Esophagus muscularis mucosa (tissue), 4 donors: ENCODE data around the gene PLEKHA7. TPM values are rescaled to one million over a fixed set of nuclear protein-coding genes. Genes with fewer than 3 reads are reported as not detected.

Experiments
- DNase-seq: peaks from one replicate; pipeline ENCODE4 v3.0.0-alpha.2; 2017; ENCODE audit errors: extremely low spot score
- H3K27ac ChIP-seq, 4 donors: fragments of 200-600 bp; sonication (generic); replicated peaks in 1 of 4; 1 replicate in 3 of 4; 2 replicates in 1 of 4; pipeline ENCODE4 v1.5.1; 2016 to 2019; ENCODE audit warnings: mild to moderate bottlenecking in 1 of 4
- H3K27me3 ChIP-seq, 4 donors: fragments of 200-600 bp; sonication (generic); one replicate each; pipeline versions ENCODE4 v1.5.1 to v1.6.0; 2016 to 2019
- H3K36me3 ChIP-seq, 4 donors: fragments of 200-600 bp; sonication (generic); one replicate each; pipeline ENCODE4 v1.5.1; 2016 to 2019
- H3K4me1 ChIP-seq, 4 donors: fragments of 200-600 bp; sonication (generic); one replicate each; pipeline ENCODE4 v1.5.1; 2016 to 2019
- H3K4me3 ChIP-seq, 4 donors: fragments of 200-600 bp; sonication (generic); 1 replicate in 2 of 4; 2 replicates in 2 of 4; pipeline ENCODE4 v1.5.1; 2016 to 2019; ENCODE audit warnings: mild to moderate bottlenecking in 4 of 4, moderate library complexity in 1 of 4
- H3K9me3 ChIP-seq, 4 donors: fragments of 200-600 bp; sonication (generic); 1 replicate in 3 of 4; 2 replicates in 1 of 4; pipeline ENCODE4 v1.5.1; 2016 to 2019
- EP300 ChIP-seq: sonication (generic); formaldehyde crosslinking; IDR thresholded peaks from one replicate; pipeline ENCODE4 v1.6.1; 2017; ENCODE audit warnings: antibody characterized with exemption
- POLR2A ChIP-seq: fragments of 450-650 bp; IDR thresholded peaks from one replicate; pipeline ENCODE4 v1.6.1; 2017; ENCODE audit warnings: antibody characterized with exemption, moderate library complexity, mild to moderate bottlenecking, low read depth
- POLR2AphosphoS5 ChIP-seq, 2 donors: sonication (generic); formaldehyde crosslinking; IDR thresholded peaks; one replicate each; pipeline ENCODE4 v1.6.1; 2017; ENCODE audit warnings: antibody characterized with exemption in 2 of 2
- WGBS: methylation state at CpG from one replicate; pipeline ENCODE4 v1.1.5; 2018; 5-methylcytosine and 5-hydroxymethylcytosine counted together
- intact Hi-C: fragments of 100-400 bp; cut with DNase I; formaldehyde crosslinking; loops from one replicate; pipeline ENCODE4 v1.15.1; 2023
- total RNA-seq, 4 donors: library from RNA; depleted of rRNA; stranded (reverse); fragments of >200 nt; gene quantifications; one replicate each; pipeline versions ENCODE4 v1.1.0 to v1.2.1, GENCODE V29; 2016
- TF ChIP-seq, protein P1 (sequence below), 3 experiments: fragments of 200-600 bp in 2 of 3; fragments of 450-650 bp in 1 of 3; sonication (generic) in 2 of 3; IDR thresholded peaks; one replicate each; pipeline ENCODE4 v1.5.1; 2017 to 2019; ENCODE audit warnings: antibody characterized with exemption in 3 of 3, mild to moderate bottlenecking in 2 of 3, moderate library complexity in 1 of 3

The PLEKHA7 gene
- total RNA-seq, 4 donors from 2014 or later = 5.8 to 9.1 (median 7.7) TPM

- 53% methylated on average over 5 of the region's 7 CpGs for WGBS
- Histone ChIP-seq H3K27ac (no peak overlapping the region), H3K4me3 (no peak overlapping the region), H3K27me3 (no peaks in the 10 kb centered on the region), H3K4me1 (peaks cover 33 to 45% (median 36%) of the 10 kb centered on the region in 4 donors), H3K36me3 (peaks cover 0 to 24% (median 2%) of the 10 kb centered on the region in 4 donors), H3K9me3 (no peaks in the 10 kb centered on the region)
- intact Hi-C loops = no loop called here
- no peak for DNase-seq
- no peak for TF ChIP-seq EP300
- no peak for TF ChIP-seq POLR2A
- TF ChIP-seq, protein P1, sequence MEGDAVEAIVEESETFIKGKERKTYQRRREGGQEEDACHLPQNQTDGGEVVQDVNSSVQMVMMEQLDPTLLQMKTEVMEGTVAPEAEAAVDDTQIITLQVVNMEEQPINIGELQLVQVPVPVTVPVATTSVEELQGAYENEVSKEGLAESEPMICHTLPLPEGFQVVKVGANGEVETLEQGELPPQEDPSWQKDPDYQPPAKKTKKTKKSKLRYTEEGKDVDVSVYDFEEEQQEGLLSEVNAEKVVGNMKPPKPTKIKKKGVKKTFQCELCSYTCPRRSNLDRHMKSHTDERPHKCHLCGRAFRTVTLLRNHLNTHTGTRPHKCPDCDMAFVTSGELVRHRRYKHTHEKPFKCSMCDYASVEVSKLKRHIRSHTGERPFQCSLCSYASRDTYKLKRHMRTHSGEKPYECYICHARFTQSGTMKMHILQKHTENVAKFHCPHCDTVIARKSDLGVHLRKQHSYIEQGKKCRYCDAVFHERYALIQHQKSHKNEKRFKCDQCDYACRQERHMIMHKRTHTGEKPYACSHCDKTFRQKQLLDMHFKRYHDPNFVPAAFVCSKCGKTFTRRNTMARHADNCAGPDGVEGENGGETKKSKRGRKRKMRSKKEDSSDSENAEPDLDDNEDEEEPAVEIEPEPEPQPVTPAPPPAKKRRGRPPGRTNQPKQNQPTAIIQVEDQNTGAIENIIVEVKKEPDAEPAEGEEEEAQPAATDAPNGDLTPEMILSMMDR (IDR thresholded peaks at IDR 0.05) = no peak
- TF ChIP-seq POLR2AphosphoS5 (IDR thresholded peaks at IDR 0.05) = no peak
Observed at GRCh38 chr11:16804104-16804947, 209.9 kb downstream of the PLEKHA7 start.

GRCh38 chr11:16801288-16801980, 212.8 kb downstream of the PLEKHA7 start:
- intact Hi-C loops = no loop called here
- Histone ChIP-seq H3K4me1 (peaks cover 13 to 33% (median 17%) of the 10 kb centered on the region in 4 donors), H3K27ac (no peak overlapping the region), H3K9me3 (no peaks in the 10 kb centered on the region), H3K4me3 (no peak overlapping the region), H3K36me3 (peaks cover 0 to 24% (median 2%) of the 10 kb centered on the region in 4 donors), H3K27me3 (no peaks in the 10 kb centered on the region)
- WGBS = 90% methylated on average over 8 of the region's 10 CpGs
- DNase-seq = no peak
- TF ChIP-seq, protein P1 (IDR thresholded peaks at IDR 0.05) = no peak
- TF ChIP-seq POLR2AphosphoS5 (IDR thresholded peaks at IDR 0.05) (no peak), EP300 (no peak), POLR2A (no peak)

GRCh38 chr11:16800382-16800781, 213.8 kb downstream of the PLEKHA7 start:
- TF ChIP-seq POLR2A (no peak), POLR2AphosphoS5 (IDR thresholded peaks at IDR 0.05) (no peak), EP300 (no peak)
- TF ChIP-seq, protein P1 (IDR thresholded peaks at IDR 0.05) = no peak
- H3K4me3 ChIP-seq = no peak overlapping the region
- no peak for DNase-seq
- no peaks in the 10 kb centered on the region for H3K9me3 ChIP-seq
- H3K27me3 ChIP-seq = no peaks in the 10 kb centered on the region
- H3K4me1 ChIP-seq = peaks cover 8 to 24% (median 10%) of the 10 kb centered on the region in 4 donors
- H3K36me3 ChIP-seq = peaks cover 0 to 24% (median 2%) of the 10 kb centered on the region in 4 donors
- no peak overlapping the region for H3K27ac ChIP-seq
- intact Hi-C loops = no loop called here

GRCh38 chr11:16799890-16800289, 214.3 kb downstream of the PLEKHA7 start:
- DNase-seq = no peak
- H3K27ac ChIP-seq = no peak overlapping the region
- no peak overlapping the region for H3K4me3 ChIP-seq
- H3K36me3 ChIP-seq = peaks cover 0 to 24% (median 2%) of the 10 kb centered on the region in 4 donors
- H3K27me3 ChIP-seq = no peaks in the 10 kb centered on the region
- peaks cover 6 to 19% (median 9%) of the 10 kb centered on the region in 4 donors for H3K4me1 ChIP-seq
- no peaks in the 10 kb centered on the region for H3K9me3 ChIP-seq
- intact Hi-C loops = no loop called here
- TF ChIP-seq EP300 = no peak
- no peak for TF ChIP-seq POLR2A

- H3K36me3 ChIP-seq = peaks cover 0 to 24% (median 3%) of the 10 kb centered on the region in 4 donors
- H3K27me3 ChIP-seq = no peaks in the 10 kb centered on the region
- no peak for TF ChIP-seq POLR2AphosphoS5 (IDR thresholded peaks at IDR 0.05)
- no peak for TF ChIP-seq EP300
- no peak for TF ChIP-seq POLR2A
- TF ChIP-seq, protein P1 (IDR thresholded peaks at IDR 0.05) = no peak
- WGBS = 71% methylated on average over 1 of the region's 1 CpG
- no peak overlapping the region for H3K27ac ChIP-seq
- H3K9me3 ChIP-seq = no peaks in the 10 kb centered on the region
- no peak for DNase-seq
- H3K4me1 ChIP-seq = peaks cover 0 to 12% (median 2%) of the 10 kb centered on the region in 4 donors
- no peak overlapping the region for H3K4me3 ChIP-seq
- intact Hi-C loops = no loop called here
Observed at GRCh38 chr11:16799221-16799620, 215.0 kb downstream of the PLEKHA7 start.
